B cell (primary cell): Measurements from ENCODE around the gene PLPPR1. TPM values are rescaled to one million over a fixed set of nuclear protein-coding genes. Genes with fewer than 3 reads are reported as not detected.

Source experiments
- ATAC-seq: fragments of 200-7000 bp; cut with Tn5 transposase; one replicate; pipeline ENCODE4 v1.10.0; 2021; ENCODE audit warnings: low read depth, mild to moderate bottlenecking, moderate number of reproducible peaks, moderate library complexity
- CTCF ChIA-PET: fragments of 350-600 bp; sonication (Branson Sonifier 250); formaldehyde crosslinking; loops from one replicate; lab custom pipeline; 2021; ENCODE audit warnings: antibody characterized with exemption, inconsistent platforms; lab: Charles Lee
- POLR2A ChIA-PET: fragments of 350-600 bp; sonication (Branson Sonifier 250); formaldehyde crosslinking; loops from one replicate; lab custom pipeline; 2021; ENCODE audit warnings: antibody characterized with exemption; lab: Charles Lee
- DNase-seq: peaks from one replicate; pipeline ENCODE4 v3.0.0; 2013
- H2AFZ ChIP-seq: 2 replicates; pipeline ENCODE4 v1.6.1; 2012; ENCODE audit warnings: mild to moderate bottlenecking, low read depth, low read length; ENCODE audit not compliant: insufficient read depth, poor library complexity, severe bottlenecking
- H3K27ac ChIP-seq, 2 donors: 1 replicate in 1 of 2; 2 replicates in 1 of 2; pipeline ENCODE4 v1.5.1; 2012 to 2013; ENCODE audit warnings: low read length in 2 of 2, mild to moderate bottlenecking in 2 of 2, moderate library complexity in 1 of 2
- H3K27me3 ChIP-seq, 4 experiments: fragments of 200-600 bp in 1 of 4; sonication (generic) in 1 of 4; replicated peaks in 1 of 4; 1 replicate in 2 of 4; 2 replicates in 2 of 4; pipeline versions ENCODE4 v1.6.1 to v1.7.0; 2013 to 2016; ENCODE audit warnings: low read length in 3 of 4, mild to moderate bottlenecking in 2 of 4, mixed read lengths in 1 of 4, moderate library complexity in 1 of 4; ENCODE audit not compliant: insufficient read depth in 4 of 4, control insufficient read depth in 3 of 4; ENCODE audit errors: control extremely low read depth in 1 of 4
- H3K36me3 ChIP-seq, 2 experiments: replicated peaks in 1 of 2; 1 replicate in 1 of 2; 2 replicates in 1 of 2; pipeline versions ENCODE4 v1.6.1 to v1.7.1; 2013; ENCODE audit warnings: low read length in 1 of 2; ENCODE audit not compliant: insufficient read depth in 2 of 2, control insufficient read depth in 1 of 2; ENCODE audit errors: control extremely low read depth in 1 of 2, extremely low read depth in 1 of 2
- H3K4me1 ChIP-seq, 2 donors: fragments of 200-600 bp in 1 of 2; sonication (generic) in 1 of 2; 1 replicate in 1 of 2; 2 replicates in 1 of 2; pipeline versions ENCODE4 v1.5.1 to v1.6.1; 2013 to 2017; ENCODE audit warnings: low read length in 2 of 2; ENCODE audit not compliant: control insufficient read depth in 2 of 2, insufficient read depth in 2 of 2
- H3K4me2 ChIP-seq: replicated peaks from 2 replicates; pipeline ENCODE3; 2012; ENCODE audit warnings: mild to moderate bottlenecking, low read depth, low read length; ENCODE audit not compliant: poor library complexity, severe bottlenecking
- H3K4me3 ChIP-seq, 5 experiments: fragments of 200-600 bp in 1 of 5; sonication (generic) in 1 of 5; 1 replicate in 3 of 5; 2 replicates in 2 of 5; pipeline versions ENCODE4 v1.5.1 to v1.7.0; 2011 to 2016; ENCODE audit warnings: low read length in 4 of 5, mild to moderate bottlenecking in 4 of 5, low read depth in 2 of 5, control low read depth in 1 of 5, moderate library complexity in 1 of 5; ENCODE audit not compliant: insufficient read depth in 1 of 5; ENCODE audit errors: control extremely low read depth in 1 of 5, extremely low read depth in 1 of 5
- H3K79me2 ChIP-seq: fragments of 200-600 bp; sonication (generic); one replicate; pipeline ENCODE4 v1.6.0; 2016; ENCODE audit warnings: low read length; ENCODE audit not compliant: control insufficient read depth, insufficient read depth
- H3K9ac ChIP-seq: fragments of 200-600 bp; sonication (generic); 2 replicates; pipeline ENCODE4 v1.6.1; 2017; ENCODE audit warnings: mild to moderate bottlenecking, low read length, moderate library complexity
- H3K9me3 ChIP-seq, 3 donors: one replicate each; pipeline versions ENCODE4 v1.6.1 to v1.7.1; 2013; ENCODE audit warnings: low read length in 2 of 3; ENCODE audit not compliant: control insufficient read depth in 2 of 3, insufficient read depth in 1 of 3; ENCODE audit errors: control extremely low read depth in 1 of 3
- H4K20me1 ChIP-seq: 2 replicates; pipeline ENCODE4 v1.6.0; 2012; ENCODE audit warnings: mild to moderate bottlenecking, low read length; ENCODE audit not compliant: insufficient read depth, control insufficient read depth, poor library complexity, severe bottlenecking
- H3K27ac Mint-ChIP-seq: one replicate; pipeline ENCODE4 v1.8.0; 2021; ENCODE audit warnings: mixed read lengths
- H3K27me3 Mint-ChIP-seq: one replicate; pipeline ENCODE4 v1.8.0; 2021; ENCODE audit warnings: mixed read lengths
- H3K4me1 Mint-ChIP-seq: one replicate; pipeline ENCODE4 v1.8.0; 2021; ENCODE audit warnings: mixed read lengths
- H3K4me3 Mint-ChIP-seq: one replicate; pipeline ENCODE4 v1.8.0; 2021; ENCODE audit warnings: mixed read lengths
- H3K9me3 Mint-ChIP-seq: one replicate; pipeline ENCODE4 v1.8.0; 2022; ENCODE audit warnings: mixed read lengths; ENCODE audit not compliant: insufficient read depth
- EZH2 ChIP-seq: IDR thresholded peaks from 2 replicates; pipeline ENCODE4 v1.6.1; 2012; ENCODE audit warnings: borderline replicate concordance, low read depth, mild to moderate bottlenecking, moderate library complexity, low read length; ENCODE audit not compliant: insufficient read depth, poor library complexity, severe bottlenecking
- WGBS: methylation state at CpG from one replicate; pipeline ENCODE4 v1.1.5; 2013; ENCODE audit warnings: missing lambda C conversion rate; ENCODE audit not compliant: insufficient coverage; 5-methylcytosine and 5-hydroxymethylcytosine counted together
- intact Hi-C: fragments of 100-400 bp; cut with micrococcal nuclease; formaldehyde crosslinking; loops from one replicate; pipeline ENCODE4 v1.10.0; 2022
- polyA plus RNA-seq: library from polyadenylated mRNA; depleted of rRNA; stranded (reverse); fragments of >200 nt; gene quantifications from 2 replicates; pipeline ENCODE4 v1.2.3, GENCODE V29; 2012
- total RNA-seq, 2 donors: library from RNA; stranded (reverse); fragments of 120-200 nt in 1 of 2; gene quantifications; 1 replicate in 1 of 2; 2 replicates in 1 of 2; pipeline versions ENCODE4 v1.2.3 to v1.2.4, GENCODE V29; 2013 to 2022
- TF ChIP-seq, protein P1 (sequence below): fragments of 200-600 bp; IDR thresholded peaks from one replicate; pipeline ENCODE4 v1.8.0; 2022; ENCODE audit warnings: antibody characterized with exemption, mild to moderate bottlenecking

Gene PLPPR1
- total and polyA plus RNA-seq, 2 donors (not counting 1 experiment from before 2014, with no cell fraction given): not detected

DNA sequence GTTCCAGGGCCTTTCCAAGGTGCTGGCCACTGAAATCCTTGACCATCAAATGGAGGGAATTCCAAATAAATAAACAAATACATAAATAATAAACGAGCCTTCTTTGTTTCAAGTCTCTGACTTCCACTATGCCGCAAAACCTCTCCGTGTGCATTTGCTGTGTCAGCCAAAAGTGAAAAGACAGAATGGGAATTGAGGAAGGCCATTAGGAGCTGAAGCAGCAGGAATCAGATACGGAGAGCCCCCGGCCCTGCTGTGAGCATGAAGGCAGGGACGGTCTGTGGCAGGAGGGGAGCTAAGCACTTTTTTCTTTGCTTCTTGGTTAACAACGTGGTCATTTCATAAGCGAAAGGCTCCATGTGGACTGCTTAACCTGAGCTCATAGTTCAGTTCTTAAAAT is 26.1 kb downstream of the PLPPR1 start:
- no peak overlapping the region for H3K4me3 Mint-ChIP-seq
- Histone ChIP-seq H3K9ac (no peak overlapping the region), H3K36me3 (no peaks in the 10 kb centered on the region), H2AFZ (no peak overlapping the region), H3K79me2 (no peaks in the 10 kb centered on the region), H3K4me3 (no peak overlapping the region), H3K4me1 (no peaks in the 10 kb centered on the region), H4K20me1 (no peaks in the 10 kb centered on the region), H3K27me3 (no peaks in the 10 kb centered on the region), H3K27ac (no peak overlapping the region), H3K9me3 (no peaks in the 10 kb centered on the region), H3K4me2 (no peak overlapping the region)
- no peaks in the 10 kb centered on the region for H3K9me3 Mint-ChIP-seq
- H3K27ac Mint-ChIP-seq: no peak overlapping the region
- no peaks in the 10 kb centered on the region for H3K4me1 Mint-ChIP-seq
- ChIA-PET CTCF (no interaction called here), POLR2A (no interaction called here)
- 54% methylated on average over 5 of the region's 8 CpGs for WGBS
- peaks cover 10% of the 10 kb centered on the region for H3K27me3 Mint-ChIP-seq
- ATAC-seq (no peak), DNase-seq (no peak)
- TF ChIP-seq, protein P1, sequence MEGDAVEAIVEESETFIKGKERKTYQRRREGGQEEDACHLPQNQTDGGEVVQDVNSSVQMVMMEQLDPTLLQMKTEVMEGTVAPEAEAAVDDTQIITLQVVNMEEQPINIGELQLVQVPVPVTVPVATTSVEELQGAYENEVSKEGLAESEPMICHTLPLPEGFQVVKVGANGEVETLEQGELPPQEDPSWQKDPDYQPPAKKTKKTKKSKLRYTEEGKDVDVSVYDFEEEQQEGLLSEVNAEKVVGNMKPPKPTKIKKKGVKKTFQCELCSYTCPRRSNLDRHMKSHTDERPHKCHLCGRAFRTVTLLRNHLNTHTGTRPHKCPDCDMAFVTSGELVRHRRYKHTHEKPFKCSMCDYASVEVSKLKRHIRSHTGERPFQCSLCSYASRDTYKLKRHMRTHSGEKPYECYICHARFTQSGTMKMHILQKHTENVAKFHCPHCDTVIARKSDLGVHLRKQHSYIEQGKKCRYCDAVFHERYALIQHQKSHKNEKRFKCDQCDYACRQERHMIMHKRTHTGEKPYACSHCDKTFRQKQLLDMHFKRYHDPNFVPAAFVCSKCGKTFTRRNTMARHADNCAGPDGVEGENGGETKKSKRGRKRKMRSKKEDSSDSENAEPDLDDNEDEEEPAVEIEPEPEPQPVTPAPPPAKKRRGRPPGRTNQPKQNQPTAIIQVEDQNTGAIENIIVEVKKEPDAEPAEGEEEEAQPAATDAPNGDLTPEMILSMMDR: no peak
- TF ChIP-seq EZH2: no peak
- intact Hi-C loops: no loop called here

DNA sequence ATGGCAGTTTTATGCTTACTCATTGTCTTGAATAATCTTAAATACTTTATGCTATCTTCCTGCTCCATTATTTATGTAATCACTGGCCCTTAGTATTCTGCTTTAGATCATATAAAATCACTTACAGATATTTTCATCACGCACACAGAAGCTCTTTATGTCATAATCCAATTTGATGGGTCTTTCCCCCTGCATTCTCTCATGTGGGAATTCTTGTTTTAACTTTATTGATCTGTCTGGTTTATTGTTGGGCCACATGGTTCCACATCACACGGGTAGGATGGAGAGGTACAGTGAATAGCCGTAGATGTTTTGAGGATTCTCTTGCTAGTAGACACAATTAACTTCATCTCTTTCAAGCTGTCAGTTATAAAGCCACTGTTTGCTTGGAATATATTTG is 27.0 kb downstream of the PLPPR1 start:
- Histone ChIP-seq H3K36me3 (no peaks in the 10 kb centered on the region), H3K79me2 (no peaks in the 10 kb centered on the region), H3K4me2 (no peak overlapping the region), H3K27ac (no peak overlapping the region), H4K20me1 (no peaks in the 10 kb centered on the region), H3K4me3 (no peak overlapping the region), H3K27me3 (no peaks in the 10 kb centered on the region), H3K9ac (no peak overlapping the region), H2AFZ (no peak overlapping the region), H3K9me3 (no peaks in the 10 kb centered on the region), H3K4me1 (no peaks in the 10 kb centered on the region)
- no peak overlapping the region for H3K27ac Mint-ChIP-seq
- H3K9me3 Mint-ChIP-seq: no peaks in the 10 kb centered on the region
- WGBS: no CpG with 5 or more reads among the region's 3 CpGs
- H3K4me1 Mint-ChIP-seq: no peaks in the 10 kb centered on the region
- ChIA-PET CTCF (no interaction called here), POLR2A (no interaction called here)
- H3K4me3 Mint-ChIP-seq: no peak overlapping the region
- TF ChIP-seq EZH2: no peak
- TF ChIP-seq, protein P1: no peak
- intact Hi-C loops: no loop called here
- ATAC-seq: no peak
- H3K27me3 Mint-ChIP-seq: peaks cover 10% of the 10 kb centered on the region
- DNase-seq: no peak
